ENCODE measurements around the gene METTL8.
A peak's percentile ranks its signal among the peaks of the same experiment; 100 is the strongest.

Gene METTL8, protein sequence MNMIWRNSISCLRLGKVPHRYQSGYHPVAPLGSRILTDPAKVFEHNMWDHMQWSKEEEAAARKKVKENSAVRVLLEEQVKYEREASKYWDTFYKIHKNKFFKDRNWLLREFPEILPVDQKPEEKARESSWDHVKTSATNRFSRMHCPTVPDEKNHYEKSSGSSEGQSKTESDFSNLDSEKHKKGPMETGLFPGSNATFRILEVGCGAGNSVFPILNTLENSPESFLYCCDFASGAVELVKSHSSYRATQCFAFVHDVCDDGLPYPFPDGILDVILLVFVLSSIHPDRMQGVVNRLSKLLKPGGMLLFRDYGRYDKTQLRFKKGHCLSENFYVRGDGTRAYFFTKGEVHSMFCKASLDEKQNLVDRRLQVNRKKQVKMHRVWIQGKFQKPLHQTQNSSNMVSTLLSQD

DNA sequence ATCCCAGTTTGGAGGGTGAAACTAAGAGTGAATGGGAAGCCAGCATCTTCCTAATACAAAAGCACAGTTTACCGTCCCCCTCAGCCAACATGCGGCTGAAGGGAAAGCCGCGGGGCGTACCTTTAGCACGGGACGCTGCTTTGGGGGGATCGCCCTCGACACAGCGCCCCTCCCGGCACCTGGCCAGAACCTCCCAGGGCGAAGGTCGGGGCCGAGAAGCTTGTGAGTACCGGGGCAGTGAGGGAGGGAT is at the start of gene METTL8:
TSS of gene METTL8 (minus strand) at position 228 of the 250 bp plus-strand sequence. CDS start 41,805 bp downstream, outside the sequence.
- TF ChIP-seq GATA1 (IDR thresholded peaks at IDR 0.05; ENCODE audit: low read depth, low read length): no peak
- TF ChIP-seq POLR2A (IDR thresholded peaks at IDR 0.05; ENCODE audit: low read length): no peak
- no peak for DNase-seq

DNA sequence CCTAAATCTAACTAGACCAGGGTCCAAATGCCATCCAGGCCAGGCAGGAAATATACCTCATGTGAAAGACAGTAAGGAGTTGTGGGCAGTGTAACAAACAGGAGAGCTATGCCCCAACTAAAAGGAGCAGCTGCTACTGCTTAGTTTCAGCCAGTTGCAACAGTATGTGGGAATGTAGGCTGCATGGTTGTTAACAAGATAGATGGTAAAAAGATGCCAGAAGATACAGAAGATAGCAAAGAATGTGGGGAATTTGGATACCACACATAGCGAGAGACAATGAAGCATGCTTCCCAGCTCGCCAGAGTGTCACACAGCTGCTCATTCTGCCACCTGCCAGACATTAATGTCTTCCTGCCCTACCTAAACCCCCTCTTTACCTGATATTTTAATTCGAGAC is 49.1 kb upstream of the METTL8 start:
- TF ChIP-seq POLR2A (IDR thresholded peaks at IDR 0.05; ENCODE audit: low read length): no peak
- TF ChIP-seq GATA1 (IDR thresholded peaks at IDR 0.05; ENCODE audit: low read depth, low read length): no peak
- DNase-seq: no peak

- TF ChIP-seq GATA1 (IDR thresholded peaks at IDR 0.05; ENCODE audit: low read depth, low read length) (no peak), POLR2A (IDR thresholded peaks at IDR 0.05; ENCODE audit: low read length) (no peak)
- no peak for DNase-seq
These were observed 48.5 kb upstream of the METTL8 start for GRCh38 chr2:171482308-171482707.

GRCh38 chr2:171480908-171481307 is 47.1 kb upstream of the METTL8 start:
- DNase-seq: no peak
- no peak for TF ChIP-seq POLR2A (IDR thresholded peaks at IDR 0.05; ENCODE audit: low read length)
- TF ChIP-seq GATA1 (IDR thresholded peaks at IDR 0.05; ENCODE audit: low read depth, low read length): no peak

DNA sequence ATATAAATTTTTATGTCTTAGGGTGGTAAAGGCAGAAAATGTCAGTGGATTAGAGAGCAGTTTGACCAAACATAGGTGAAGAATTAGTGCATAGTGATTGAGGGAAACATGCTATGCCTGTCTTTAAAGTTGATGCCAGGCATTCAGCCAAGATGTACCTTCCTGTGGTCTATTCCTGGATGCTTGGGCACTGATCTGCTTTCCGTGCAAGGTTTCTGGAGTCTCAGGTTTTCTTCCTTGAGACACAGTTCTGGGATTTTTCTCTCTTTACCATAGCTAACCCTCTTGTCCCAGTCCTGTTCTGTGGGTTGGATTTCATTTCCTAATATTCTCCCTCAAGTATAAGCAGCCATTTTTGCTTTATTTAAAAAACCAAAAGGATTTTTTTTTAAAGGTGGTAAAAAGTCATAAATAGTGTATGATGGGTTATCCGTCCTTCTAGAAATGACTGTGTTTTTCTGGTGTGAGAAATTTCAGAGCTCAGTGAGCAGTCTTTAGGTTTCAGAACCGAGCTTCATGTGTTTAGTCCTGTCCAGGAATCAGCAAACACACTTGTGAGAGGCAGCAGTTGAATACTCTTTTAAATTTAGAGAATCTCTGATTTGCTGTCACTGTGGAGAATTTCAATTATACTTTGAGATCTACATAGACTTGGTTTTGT is 45.5 kb upstream of the METTL8 start:
- no peak for TF ChIP-seq POLR2A (IDR thresholded peaks at IDR 0.05; ENCODE audit: low read length)
- TF ChIP-seq GATA1 (IDR thresholded peaks at IDR 0.05; ENCODE audit: low read depth, low read length): no peak
- DNase-seq: no peak

DNA sequence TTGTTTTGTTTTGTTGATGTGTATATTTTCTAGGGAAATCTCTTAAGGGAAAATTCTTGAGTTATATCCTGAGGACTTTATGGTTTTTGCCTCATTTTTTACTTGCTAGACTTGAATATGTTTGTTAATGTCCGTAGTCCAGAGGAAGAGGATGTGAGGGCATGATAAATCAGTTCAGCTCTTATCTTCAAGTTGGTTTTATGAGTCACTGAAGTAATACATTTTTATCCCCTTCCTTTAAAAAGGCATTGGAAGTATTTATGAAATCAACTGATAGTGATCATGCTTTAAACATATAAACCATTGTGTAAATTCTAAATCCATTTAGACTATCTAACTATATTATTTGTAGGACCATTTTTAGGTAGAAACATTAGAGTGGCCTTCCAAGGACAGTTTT is 44.6 kb upstream of the METTL8 start:
- TF ChIP-seq POLR2A (IDR thresholded peaks at IDR 0.05; ENCODE audit: low read length) (no peak), GATA1 (IDR thresholded peaks at IDR 0.05; ENCODE audit: low read depth, low read length) (no peak)
- no peak for DNase-seq

- DNase-seq: no peak
- TF ChIP-seq POLR2A (IDR thresholded peaks at IDR 0.05; ENCODE audit: low read length) (no peak), GATA1 (IDR thresholded peaks at IDR 0.05; ENCODE audit: low read depth, low read length) (no peak)
These were observed 42.2 kb upstream of the METTL8 start for GRCh38 chr2:171475979-171476378.

- no peak for TF ChIP-seq GATA1 (IDR thresholded peaks at IDR 0.05; ENCODE audit: low read depth, low read length)
- TF ChIP-seq POLR2A (IDR thresholded peaks at IDR 0.05; ENCODE audit: low read length): no peak
- no peak for DNase-seq
These were observed 36.3 kb upstream of the METTL8 start for GRCh38 chr2:171470129-171470528.

DNA sequence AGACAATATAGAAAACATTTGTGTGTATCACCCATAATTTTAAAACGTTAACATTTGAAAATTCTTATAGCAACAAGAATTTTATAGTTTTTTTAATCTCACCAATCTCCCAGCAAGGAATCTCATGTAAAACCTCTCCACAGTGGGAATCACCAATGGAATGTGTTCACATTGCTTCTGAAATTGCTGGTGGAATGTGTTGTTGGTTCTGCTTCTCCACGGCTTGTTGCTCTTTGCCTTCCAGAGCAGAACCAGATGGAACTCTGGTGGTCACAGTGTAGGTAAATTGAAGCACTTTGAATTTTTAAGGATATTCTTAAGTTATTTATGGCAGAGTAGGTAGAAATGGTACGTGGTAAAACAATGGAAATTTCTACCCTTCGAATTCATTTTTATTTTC is 35.4 kb upstream of the METTL8 start:
- TF ChIP-seq POLR2A (IDR thresholded peaks at IDR 0.05; ENCODE audit: low read length) (no peak), GATA1 (IDR thresholded peaks at IDR 0.05; ENCODE audit: low read depth, low read length) (no peak)
- DNase-seq: no peak

- no peak for DNase-seq
These were observed 26.7 kb upstream of the METTL8 start for GRCh38 chr2:171460537-171460936.

DNA sequence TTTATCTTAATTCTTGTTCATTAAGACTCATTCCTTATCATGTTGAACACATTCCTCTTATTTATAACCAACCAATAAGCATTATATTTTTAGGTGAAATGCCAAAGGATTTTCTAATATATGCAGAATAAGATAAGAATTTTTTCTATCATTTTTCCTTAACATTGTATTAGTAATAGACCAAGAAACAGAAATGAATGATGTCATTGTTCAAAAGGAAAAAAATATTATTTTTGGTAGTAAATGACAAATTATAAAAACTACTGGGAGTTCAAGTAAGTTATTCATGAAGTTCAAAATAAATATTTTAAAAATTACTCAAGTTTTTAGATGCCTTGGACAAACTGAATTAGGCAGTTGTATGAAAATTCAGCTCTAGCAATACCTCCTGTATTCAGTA is 25.7 kb upstream of the METTL8 start:
- TF ChIP-seq POLR2A (IDR thresholded peaks at IDR 0.05; ENCODE audit: low read length) (no peak), GATA1 (IDR thresholded peaks at IDR 0.05; ENCODE audit: low read depth, low read length) (no peak)
- DNase-seq: no peak

More at GRCh38 chr2:171460537-171460936, 26.7 kb upstream of the METTL8 start:
- TF ChIP-seq POLR2A (IDR thresholded peaks at IDR 0.05; ENCODE audit: low read length) (no peak), GATA1 (IDR thresholded peaks at IDR 0.05; ENCODE audit: low read depth, low read length) (no peak)

GRCh38 chr2:171452773-171453172 is 19.0 kb upstream of the METTL8 start:
- no peak for DNase-seq
- TF ChIP-seq POLR2A (IDR thresholded peaks at IDR 0.05; ENCODE audit: low read length): no peak
- no peak for TF ChIP-seq GATA1 (IDR thresholded peaks at IDR 0.05; ENCODE audit: low read depth, low read length)

- no peak for TF ChIP-seq GATA1 (IDR thresholded peaks at IDR 0.05; ENCODE audit: low read depth, low read length)
- no peak for TF ChIP-seq POLR2A (IDR thresholded peaks at IDR 0.05; ENCODE audit: low read length)
- no peak for DNase-seq
These were observed 17.3 kb upstream of the METTL8 start for GRCh38 chr2:171451074-171451473.

DNA sequence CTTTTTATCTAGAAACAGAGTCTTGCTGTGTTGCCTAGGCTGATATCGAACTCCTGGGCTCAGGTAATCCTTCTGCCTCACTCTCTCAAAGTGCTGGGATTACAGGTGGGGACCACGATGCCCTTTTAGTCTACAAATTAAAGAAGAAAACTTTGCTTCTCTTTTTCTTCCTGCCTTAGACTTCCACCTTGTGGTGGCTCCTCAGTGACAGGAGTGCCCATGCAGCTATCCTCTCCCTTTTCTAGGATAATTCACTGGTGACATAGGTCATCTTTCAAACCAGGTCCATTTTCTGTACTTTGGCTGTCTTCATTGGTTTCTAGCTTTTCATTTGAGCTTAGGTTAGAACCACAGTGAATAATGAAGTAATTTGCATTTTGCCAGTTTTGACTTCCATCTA is 13.9 kb upstream of the METTL8 start:
- TF ChIP-seq POLR2A (IDR thresholded peaks at IDR 0.05; ENCODE audit: low read length) (no peak), GATA1 (IDR thresholded peaks at IDR 0.05; ENCODE audit: low read depth, low read length) (no peak)
- peak; percentile 7 to 15 for DNase-seq

- TF ChIP-seq GATA1 (IDR thresholded peaks at IDR 0.05; ENCODE audit: low read depth, low read length): no peak
- TF ChIP-seq POLR2A (IDR thresholded peaks at IDR 0.05; ENCODE audit: low read length): no peak
- DNase-seq: no peak
These were observed 7.7 kb upstream of the METTL8 start for GRCh38 chr2:171441470-171441869.

All from erythroblast (primary cell).